ENCODE measurements around the gene TMEM143. TPM values are rescaled to one million over a fixed set of nuclear protein-coding genes. Genes with fewer than 3 reads are reported as not detected.

Gene TMEM143
- total and polyA plus RNA-seq, 2 of the 8 experiments (the other 6 are each of a cell fraction or from before 2014, with no cell fraction given), result 14.2 to 19.1 TPM

- no peak overlapping the region for H2BK20ac ChIP-seq (ENCODE audit: low read length)
- DNase-seq (ENCODE audit: low read depth in 1 of 2, low spot score in 2 of 2) (no peak), FAIRE-seq (no peak)
- no peaks in the 10 kb centered on the region for H3K9me3 ChIP-seq (ENCODE audit: insufficient read depth in 2 of 2, low read depth in 1 of 2, low read length in 1 of 2)
- H3K23me2 ChIP-seq (ENCODE audit: low read depth, low read length), result no peaks in the 10 kb centered on the region; the same call in 1 of the 2 replicates
- H2BK5ac ChIP-seq (ENCODE audit: low read depth, low read length), result no peak overlapping the region
- no peaks in the 10 kb centered on the region for H3K79me1 ChIP-seq (ENCODE audit: low read depth, low read length)
- no peaks in the 10 kb centered on the region for H3K79me2 ChIP-seq (ENCODE audit: control insufficient read depth in 1 of 2, insufficient read depth in 2 of 2, low read length in 2 of 2)
- H3K9ac ChIP-seq (replicated peaks in 1 of 4; ENCODE audit: extremely low read depth in 1 of 4, low read depth in 3 of 4, low read length in 3 of 4), result no peak overlapping the region
- no peak overlapping the region for H3K56ac ChIP-seq (replicated peaks; ENCODE audit: insufficient read length, low read depth, low read length)
- H2AFZ ChIP-seq (ENCODE audit: low read length), result no peak overlapping the region
- no peak for TF ChIP-seq FOSL1 (IDR thresholded peaks at IDR 0.05; ENCODE audit: insufficient read depth, low read depth, low read length)
- no peak for TF ChIP-seq CBX5 (IDR thresholded peaks at IDR 0.05; ENCODE audit: low read depth, low read length)
- TF ChIP-seq CHD1 (IDR thresholded peaks at IDR 0.05; ENCODE audit: low read depth, low read length), result no peak
- TF ChIP-seq RNF2 (IDR thresholded peaks at IDR 0.05; ENCODE audit: borderline replicate concordance, low read depth, low read length, missing control alignments, poor library complexity, severe bottlenecking), result no peak
- no peak for TF ChIP-seq GTF2F1 (IDR thresholded peaks at IDR 0.05; ENCODE audit: borderline replicate concordance, low read depth, low read length)
- TF ChIP-seq JUND (IDR thresholded peaks at IDR 0.05; ENCODE audit: low read length), result no peak
- no peak for TF ChIP-seq NANOG (IDR thresholded peaks at IDR 0.05; ENCODE audit: insufficient read depth, low read depth, low read length, poor library complexity, severe bottlenecking)
- TF ChIP-seq TBP (IDR thresholded peaks at IDR 0.05; ENCODE audit: low read depth, low read length), result no peak
- TF ChIP-seq RXRA (IDR thresholded peaks at IDR 0.05; ENCODE audit: insufficient read depth, low read depth, low read length), result no peak
- TF ChIP-seq BCL11A (IDR thresholded peaks at IDR 0.05; ENCODE audit: low read depth in 2 of 2, low read length in 2 of 2), result no peak
- TF ChIP-seq HDAC6 (IDR thresholded peaks at IDR 0.05; ENCODE audit: low read depth, low read length), result no peak
- POLR2A ChIA-PET (ENCODE audit: partially characterized antibody), result interaction anchor here (0.6 to 0.9 kb wide), 2 partner anchors 9 to 54 kb away, joined by 3 to 4 read pairs; no protein-coding TSS in a partner anchor
- no peak overlapping the region for H4K5ac ChIP-seq (ENCODE audit: insufficient read length, low read depth, low read length)
- H2BK120ac ChIP-seq (replicated peaks; ENCODE audit: low read depth, low read length), result no peak overlapping the region
- H3K4me1 ChIP-seq (replicated peaks in 1 of 4; ENCODE audit: control insufficient read depth in 3 of 4, insufficient read depth in 4 of 4, low read length in 3 of 4), result peaks cover 0 to 4% (median under 1%) of the 10 kb centered on the region in 4 experiments; a peak in 2 of 7 replicates
- H4K91ac ChIP-seq (replicated peaks; ENCODE audit: insufficient read length, low read length), result no peak overlapping the region
- H2BK15ac ChIP-seq (ENCODE audit: low read length), result no peak overlapping the region
- H3K4me2 ChIP-seq (ENCODE audit: insufficient read depth in 1 of 2, low read depth in 2 of 2, low read length in 2 of 2), result no peak overlapping the region
- no peak overlapping the region for H3K23ac ChIP-seq (ENCODE audit: insufficient read length)
- no peaks in the 10 kb centered on the region for H3K36me3 ChIP-seq (ENCODE audit: control insufficient read depth in 2 of 4, insufficient read depth in 4 of 4, low read length in 3 of 4)
- no peak overlapping the region for H3K18ac ChIP-seq (ENCODE audit: extremely low read depth, low read length)
- no peaks in the 10 kb centered on the region for H3K27me3 ChIP-seq (replicated peaks in 1 of 4; ENCODE audit: control insufficient read depth in 3 of 4, extremely low read depth in 1 of 4, insufficient read depth in 3 of 4, low read length in 3 of 4)
- 94% methylated on average over 11 of the region's 11 CpGs; no CpG with 5 or more reads in 1 of the 2 experiments for WGBS, 2 experiments (ENCODE audit: extremely low coverage in 1 of 2, insufficient coverage in 1 of 2, insufficient read length in 1 of 2, insufficient replicate concordance in 2 of 2, low coverage in 1 of 2, low lambda C conversion rate in 2 of 2, missing lambda C conversion rate in 1 of 2)
- H2BK12ac ChIP-seq (ENCODE audit: low read depth, low read length), result no peak overlapping the region
- no peak overlapping the region for H3K4ac ChIP-seq (replicated peaks; ENCODE audit: insufficient read length, low read depth, low read length)
- no peak overlapping the region for H3K4me3 ChIP-seq (ENCODE audit: extremely low read depth in 1 of 4, insufficient read depth in 2 of 4, low read depth in 3 of 4, low read length in 4 of 4)
- H2AK5ac ChIP-seq (ENCODE audit: low read depth, low read length), result no peak overlapping the region
- no peaks in the 10 kb centered on the region for H4K20me1 ChIP-seq (replicated peaks in 1 of 2; ENCODE audit: control insufficient read depth in 1 of 2, insufficient read depth in 2 of 2, low read length in 2 of 2)
- peak overlapping the region; percentile 57; the same call in 1 of the 2 replicates for H4K8ac ChIP-seq (ENCODE audit: extremely low read depth, insufficient read depth, low read length)
- H3K14ac ChIP-seq (ENCODE audit: insufficient read length), result no peak overlapping the region
- CTCF ChIA-PET (ENCODE audit: partially characterized antibody), result interaction anchor here (0.6 to 4.4 kb wide), 11 partner anchors 8 to 140 kb away, joined by 3 to 29 read pairs (median 4); no protein-coding TSS in a partner anchor
- H3K27ac ChIP-seq (ENCODE audit: low read depth, low read length), result no peak overlapping the region
These were observed 22.7 kb downstream of the TMEM143 start for GRCh38 chr19:48340995-48341394.
